WTC11 (cell line): ENCODE data around the gene HNRNPLL. TPM values are rescaled to one million over a fixed set of nuclear protein-coding genes. Genes with fewer than 3 reads are reported as not detected.

Experiments
- ARID4B ChIP-seq: sonication (generic); formaldehyde crosslinking; IDR thresholded peaks from 2 replicates; pipeline ENCODE4 v1.8.0; 2023; ENCODE audit warnings: missing genetic modification reagents, mild to moderate bottlenecking, borderline replicate concordance
- ATF1 ChIP-seq: sonication (generic); formaldehyde crosslinking; IDR thresholded peaks from 2 replicates; pipeline ENCODE4 v1.8.1; 2023; ENCODE audit warnings: mild to moderate bottlenecking, moderate library complexity, missing genetic modification reagents
- CTCF ChIP-seq: fragments of 200-600 bp; IDR thresholded peaks from 2 replicates; pipeline ENCODE4 v1.8.0; 2022; ENCODE audit warnings: antibody characterized with exemption
- E2F5 ChIP-seq: sonication (generic); formaldehyde crosslinking; IDR thresholded peaks from 2 replicates; pipeline ENCODE4 v1.8.1; 2022; ENCODE audit warnings: mild to moderate bottlenecking, moderate library complexity, missing genetic modification reagents
- FOXK1 ChIP-seq: sonication (generic); formaldehyde crosslinking; IDR thresholded peaks from 2 replicates; pipeline ENCODE4 v1.8.0; 2022; ENCODE audit warnings: mild to moderate bottlenecking, moderate library complexity, missing genetic modification reagents
- FOXP1 ChIP-seq: sonication (generic); formaldehyde crosslinking; IDR thresholded peaks from 2 replicates; pipeline ENCODE4 v1.8.0; 2022; ENCODE audit warnings: missing genetic modification reagents, mild to moderate bottlenecking, moderate library complexity, borderline replicate concordance
- FOXP4 ChIP-seq: sonication (generic); formaldehyde crosslinking; IDR thresholded peaks from 2 replicates; pipeline ENCODE4 v1.8.0; 2022; ENCODE audit warnings: mild to moderate bottlenecking, missing genetic modification reagents
- GABPB1 ChIP-seq: sonication (generic); formaldehyde crosslinking; IDR thresholded peaks from 2 replicates; pipeline ENCODE4 v1.8.1; 2023; ENCODE audit warnings: mild to moderate bottlenecking, missing genetic modification reagents
- HMGA2 ChIP-seq: fragments of 250-450 bp; sonication (Bioruptor Pico); IDR thresholded peaks from 2 replicates; pipeline ENCODE4 v1.4.0; 2021; ENCODE audit warnings: mild to moderate bottlenecking, moderate library complexity
- MAX ChIP-seq: sonication (generic); formaldehyde crosslinking; IDR thresholded peaks from 2 replicates; pipeline ENCODE4 v1.8.0; 2022; ENCODE audit warnings: mild to moderate bottlenecking, missing genetic modification reagents
- NR2C2 ChIP-seq: sonication (generic); formaldehyde crosslinking; IDR thresholded peaks from 2 replicates; pipeline ENCODE4 v1.8.0; 2022; ENCODE audit warnings: mild to moderate bottlenecking, missing genetic modification reagents
- STAT6 ChIP-seq: sonication (generic); formaldehyde crosslinking; conservative IDR thresholded peaks from 2 replicates; pipeline ENCODE4 v1.8.1; 2023; ENCODE audit warnings: mild to moderate bottlenecking, low read depth, missing genetic modification reagents, moderate library complexity
- TEAD1 ChIP-seq: sonication (generic); formaldehyde crosslinking; IDR thresholded peaks from 2 replicates; pipeline ENCODE4 v1.8.0; 2022; ENCODE audit warnings: mild to moderate bottlenecking, missing genetic modification reagents
- ZNF263 ChIP-seq: sonication (generic); formaldehyde crosslinking; IDR thresholded peaks from 2 replicates; pipeline ENCODE4 v1.8.1; 2022; ENCODE audit warnings: low read depth, mild to moderate bottlenecking, moderate library complexity, missing genetic modification reagents
- ZNF416 ChIP-seq: fragments of 250-450 bp; sonication (Bioruptor Pico); IDR thresholded peaks from 2 replicates; pipeline ENCODE4 v1.9.0; 2021; ENCODE audit warnings: mild to moderate bottlenecking, inconsistent platforms
- total RNA-seq: library from RNA; stranded (reverse); gene quantifications from 3 replicates; pipeline ENCODE4 v1.2.3, GENCODE V29; 2021

The HNRNPLL gene
- total RNA-seq, 1 experiment from 2014 or later = 65.3 TPM

- TF ChIP-seq STAT6 (CRISPR knock-in tag) = no peak
- TF ChIP-seq ATF1 (CRISPR knock-in tag) = no peak
- no peak for TF ChIP-seq NR2C2 (CRISPR knock-in tag)
- TF ChIP-seq CTCF = peak; percentile 87
- TF ChIP-seq FOXK1 (CRISPR knock-in tag) = no peak
- TF ChIP-seq MAX (CRISPR knock-in tag) = peak; percentile 68
- TF ChIP-seq GABPB1 (CRISPR knock-in tag) = peak; percentile 70
- peak; percentile 85; the same call in 1 of the 2 replicates for TF ChIP-seq E2F5 (CRISPR knock-in tag)
- peak; percentile 13; the same call in 1 of the 2 replicates for TF ChIP-seq ZNF263 (CRISPR knock-in tag)
- peak; percentile 71; the same call in 1 of the 2 replicates for TF ChIP-seq TEAD1 (CRISPR knock-in tag)
- peak; percentile 62; the same call in 1 of the 2 replicates for TF ChIP-seq ARID4B
- TF ChIP-seq FOXP1 (CRISPR knock-in tag) = peak; percentile 62; the same call in 1 of the 2 replicates
- no peak for TF ChIP-seq HMGA2 (CRISPR knock-in tag)
- no peak for TF ChIP-seq ZNF416 (CRISPR knock-in tag)
- no peak for TF ChIP-seq FOXP4
Observed at GRCh38 chr2:38535744-38536506, 66.8 kb downstream of the HNRNPLL start (continued).
